GM19240 (cell line): ENCODE data around the gene PAQR9.

Source experiments
- DNase-seq: peaks from one replicate; pipeline ENCODE4 v3.0.0; 2011; ENCODE audit warnings: low spot score; ENCODE audit not compliant: insufficient read length

PAQR9 gene

GRCh38 chr3:142916605-142917004 lies 46.9 kb downstream of the PAQR9 start:
- DNase-seq: no peak

DNA sequence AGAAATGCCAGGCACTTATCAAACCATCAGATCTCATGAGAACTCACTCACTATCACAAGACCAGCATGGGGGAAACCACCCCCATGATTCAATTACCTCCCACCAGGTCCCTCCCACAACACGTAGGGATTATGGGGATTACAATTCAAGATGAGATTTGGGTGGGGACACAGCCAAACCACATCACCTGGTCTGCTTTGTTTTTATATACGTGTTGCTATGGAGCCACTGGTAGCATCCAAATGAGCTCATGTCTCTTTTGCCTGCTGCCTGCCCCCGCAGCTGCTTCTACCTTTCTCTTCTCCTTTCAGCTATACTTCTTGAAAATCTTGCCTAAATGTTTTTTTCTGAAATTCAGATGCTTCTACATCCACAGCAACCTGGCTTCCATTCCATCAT lies 47.8 kb downstream of the PAQR9 start:
- DNase-seq: no peak

- no peak for DNase-seq
Observed at GRCh38 chr3:142914286-142914811, 49.1 kb downstream of the PAQR9 start.

- DNase-seq: no peak
Observed at GRCh38 chr3:142913432-142913831, 50.0 kb downstream of the PAQR9 start.

- DNase-seq: no peak
Observed at GRCh38 chr3:142912402-142913172, 50.9 kb downstream of the PAQR9 start.
